GM23338 (cell line): ENCODE results near the gene FAM83C.

ENCODE experiments used
- CREB1 ChIP-seq: fragments of 250-450 bp; sonication (Bioruptor Pico); IDR thresholded peaks from 2 replicates; pipeline ENCODE4 v1.5.0; 2020; ENCODE audit warnings: low read depth, mild to moderate bottlenecking, moderate library complexity
- EZH2 ChIP-seq: fragments of 200-600 bp; sonication (generic); IDR thresholded peaks from one replicate; pipeline ENCODE4 v1.8.0; 2017; ENCODE audit warnings: antibody characterized with exemption, mild to moderate bottlenecking, low read depth; ENCODE audit not compliant: unreplicated experiment
- EZH2phosphoT487 ChIP-seq: fragments of 200-600 bp; sonication (generic); IDR thresholded peaks from one replicate; pipeline ENCODE4 v1.8.1; 2018; ENCODE audit warnings: antibody characterized with exemption; ENCODE audit not compliant: unreplicated experiment
- JUNB ChIP-seq: IDR thresholded peaks from one replicate; pipeline ENCODE4 v1.6.1; 2016; ENCODE audit warnings: antibody characterized with exemption; ENCODE audit not compliant: unreplicated experiment
- NANOG ChIP-seq: IDR thresholded peaks from 2 replicates; pipeline ENCODE4 v1.6.1; 2016; ENCODE audit warnings: antibody characterized with exemption, borderline replicate concordance
- POLR2AphosphoS5 ChIP-seq: IDR thresholded peaks from 2 replicates; pipeline ENCODE4 v1.6.1; 2016; ENCODE audit warnings: antibody characterized with exemption, low read depth
- TF ChIP-seq, protein P1 (sequence below): IDR thresholded peaks from one replicate; pipeline ENCODE4 v1.6.1; 2018; ENCODE audit warnings: antibody characterized with exemption; ENCODE audit not compliant: unreplicated experiment
- TF ChIP-seq, protein P2 (sequence below), 2 experiments: fragments of 200-600 bp in 1 of 2; sonication (generic) in 1 of 2; conservative IDR thresholded peaks; 2 replicates each; pipeline versions ENCODE4 v1.5.1 to v1.6.1; 2016 to 2017; ENCODE audit warnings: antibody characterized with exemption in 2 of 2, low read depth in 2 of 2, mild to moderate bottlenecking in 2 of 2, moderate library complexity in 1 of 2
- TF ChIP-seq, protein P3 (sequence below): IDR thresholded peaks from 2 replicates; pipeline ENCODE4 v1.6.1; 2016; ENCODE audit warnings: antibody characterized with exemption

DNA sequence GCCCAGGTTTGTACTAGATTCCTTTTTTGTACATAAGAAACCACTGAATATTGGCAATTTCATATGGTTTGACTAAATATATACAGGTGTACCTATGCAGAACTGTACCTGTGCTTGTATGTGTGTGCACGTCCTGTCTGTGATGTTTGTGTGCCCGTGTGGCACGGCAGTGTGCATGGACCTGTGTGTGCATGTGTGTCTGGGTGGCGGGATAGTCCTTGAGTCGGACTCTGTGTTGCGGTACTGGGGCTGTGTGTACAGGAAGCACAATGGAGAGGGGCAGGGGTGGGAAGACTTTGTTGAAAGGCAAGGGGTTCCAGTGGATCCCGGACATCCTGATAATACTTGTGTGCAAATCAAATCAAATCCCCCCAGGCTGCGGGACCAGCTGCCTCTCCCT lies 3.4 kb upstream of the FAM83C start:
- TF ChIP-seq, protein P1, sequence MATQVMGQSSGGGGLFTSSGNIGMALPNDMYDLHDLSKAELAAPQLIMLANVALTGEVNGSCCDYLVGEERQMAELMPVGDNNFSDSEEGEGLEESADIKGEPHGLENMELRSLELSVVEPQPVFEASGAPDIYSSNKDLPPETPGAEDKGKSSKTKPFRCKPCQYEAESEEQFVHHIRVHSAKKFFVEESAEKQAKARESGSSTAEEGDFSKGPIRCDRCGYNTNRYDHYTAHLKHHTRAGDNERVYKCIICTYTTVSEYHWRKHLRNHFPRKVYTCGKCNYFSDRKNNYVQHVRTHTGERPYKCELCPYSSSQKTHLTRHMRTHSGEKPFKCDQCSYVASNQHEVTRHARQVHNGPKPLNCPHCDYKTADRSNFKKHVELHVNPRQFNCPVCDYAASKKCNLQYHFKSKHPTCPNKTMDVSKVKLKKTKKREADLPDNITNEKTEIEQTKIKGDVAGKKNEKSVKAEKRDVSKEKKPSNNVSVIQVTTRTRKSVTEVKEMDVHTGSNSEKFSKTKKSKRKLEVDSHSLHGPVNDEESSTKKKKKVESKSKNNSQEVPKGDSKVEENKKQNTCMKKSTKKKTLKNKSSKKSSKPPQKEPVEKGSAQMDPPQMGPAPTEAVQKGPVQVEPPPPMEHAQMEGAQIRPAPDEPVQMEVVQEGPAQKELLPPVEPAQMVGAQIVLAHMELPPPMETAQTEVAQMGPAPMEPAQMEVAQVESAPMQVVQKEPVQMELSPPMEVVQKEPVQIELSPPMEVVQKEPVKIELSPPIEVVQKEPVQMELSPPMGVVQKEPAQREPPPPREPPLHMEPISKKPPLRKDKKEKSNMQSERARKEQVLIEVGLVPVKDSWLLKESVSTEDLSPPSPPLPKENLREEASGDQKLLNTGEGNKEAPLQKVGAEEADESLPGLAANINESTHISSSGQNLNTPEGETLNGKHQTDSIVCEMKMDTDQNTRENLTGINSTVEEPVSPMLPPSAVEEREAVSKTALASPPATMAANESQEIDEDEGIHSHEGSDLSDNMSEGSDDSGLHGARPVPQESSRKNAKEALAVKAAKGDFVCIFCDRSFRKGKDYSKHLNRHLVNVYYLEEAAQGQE: no peak
- TF ChIP-seq, protein P2, sequence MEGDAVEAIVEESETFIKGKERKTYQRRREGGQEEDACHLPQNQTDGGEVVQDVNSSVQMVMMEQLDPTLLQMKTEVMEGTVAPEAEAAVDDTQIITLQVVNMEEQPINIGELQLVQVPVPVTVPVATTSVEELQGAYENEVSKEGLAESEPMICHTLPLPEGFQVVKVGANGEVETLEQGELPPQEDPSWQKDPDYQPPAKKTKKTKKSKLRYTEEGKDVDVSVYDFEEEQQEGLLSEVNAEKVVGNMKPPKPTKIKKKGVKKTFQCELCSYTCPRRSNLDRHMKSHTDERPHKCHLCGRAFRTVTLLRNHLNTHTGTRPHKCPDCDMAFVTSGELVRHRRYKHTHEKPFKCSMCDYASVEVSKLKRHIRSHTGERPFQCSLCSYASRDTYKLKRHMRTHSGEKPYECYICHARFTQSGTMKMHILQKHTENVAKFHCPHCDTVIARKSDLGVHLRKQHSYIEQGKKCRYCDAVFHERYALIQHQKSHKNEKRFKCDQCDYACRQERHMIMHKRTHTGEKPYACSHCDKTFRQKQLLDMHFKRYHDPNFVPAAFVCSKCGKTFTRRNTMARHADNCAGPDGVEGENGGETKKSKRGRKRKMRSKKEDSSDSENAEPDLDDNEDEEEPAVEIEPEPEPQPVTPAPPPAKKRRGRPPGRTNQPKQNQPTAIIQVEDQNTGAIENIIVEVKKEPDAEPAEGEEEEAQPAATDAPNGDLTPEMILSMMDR (conservative IDR thresholded peaks at IDR 0.05; ENCODE audit: low read depth in 2 of 2): no peak
- TF ChIP-seq POLR2AphosphoS5 (no peak), CREB1 (CRISPR knock-in tag) (no peak), EZH2phosphoT487 (no peak), EZH2 (no peak), NANOG (no peak), JUNB (no peak)
- TF ChIP-seq, protein P3, sequence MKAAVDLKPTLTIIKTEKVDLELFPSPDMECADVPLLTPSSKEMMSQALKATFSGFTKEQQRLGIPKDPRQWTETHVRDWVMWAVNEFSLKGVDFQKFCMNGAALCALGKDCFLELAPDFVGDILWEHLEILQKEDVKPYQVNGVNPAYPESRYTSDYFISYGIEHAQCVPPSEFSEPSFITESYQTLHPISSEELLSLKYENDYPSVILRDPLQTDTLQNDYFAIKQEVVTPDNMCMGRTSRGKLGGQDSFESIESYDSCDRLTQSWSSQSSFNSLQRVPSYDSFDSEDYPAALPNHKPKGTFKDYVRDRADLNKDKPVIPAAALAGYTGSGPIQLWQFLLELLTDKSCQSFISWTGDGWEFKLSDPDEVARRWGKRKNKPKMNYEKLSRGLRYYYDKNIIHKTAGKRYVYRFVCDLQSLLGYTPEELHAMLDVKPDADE: no peak
